Heart left ventricle (tissue), 16 donors: ENCODE results near the gene LRRC26. TPM values are rescaled to one million over a fixed set of nuclear protein-coding genes. Genes with fewer than 3 reads are reported as not detected.

Experiments used
- ATAC-seq, 4 donors: fragments of 200-7000 bp; cut with Tn5 transposase; one replicate each; pipeline ENCODE4 v1.9.1; 2020 to 2022; ENCODE audit warnings: moderate library complexity in 4 of 4, mild to moderate bottlenecking in 3 of 4, moderate number of reproducible peaks in 1 of 4
- DNase-seq, 5 donors: peaks; one replicate each; pipeline ENCODE4 v3.0.0-alpha.2; 2020
- H3K27ac ChIP-seq, 12 donors: fragments of 200-600 bp; sonication (generic) in 4 of 12; one replicate each; pipeline versions ENCODE4 v1.5.0 to v1.8.0; 2016 to 2022; ENCODE audit warnings: mild to moderate bottlenecking in 2 of 12
- H3K27me3 ChIP-seq, 9 donors: fragments of 200-600 bp; sonication (generic) in 2 of 9; one replicate each; pipeline versions ENCODE4 v1.5.1 to v1.8.0; 2016 to 2022; ENCODE audit warnings: mild to moderate bottlenecking in 3 of 9
- H3K36me3 ChIP-seq, 9 donors: fragments of 200-600 bp; sonication (generic) in 2 of 9; one replicate each; pipeline versions ENCODE4 v1.5.0 to v1.8.0; 2018 to 2022; ENCODE audit warnings: mild to moderate bottlenecking in 2 of 9
- H3K4me1 ChIP-seq, 12 donors: fragments of 200-600 bp; sonication (generic) in 4 of 12; one replicate each; pipeline versions ENCODE4 v1.5.0 to v1.8.0; 2016 to 2022; ENCODE audit warnings: mild to moderate bottlenecking in 3 of 12
- H3K4me3 ChIP-seq, 12 donors: fragments of 200-600 bp; sonication (generic) in 4 of 12; one replicate each; pipeline versions ENCODE4 v1.5.0 to v1.8.0; 2017 to 2022; ENCODE audit warnings: mild to moderate bottlenecking in 9 of 12, moderate library complexity in 4 of 12
- H3K9me3 ChIP-seq, 12 donors: fragments of 200-600 bp; sonication (generic) in 4 of 12; one replicate each; pipeline versions ENCODE4 v1.5.0 to v1.8.0; 2016 to 2022; ENCODE audit warnings: mild to moderate bottlenecking in 1 of 12
- CTCF ChIP-seq, 12 donors: fragments of 200-600 bp; sonication (generic) in 4 of 12; IDR thresholded peaks; one replicate each; pipeline versions ENCODE4 v1.5.0 to v1.8.0; 2018 to 2022; ENCODE audit warnings: antibody characterized with exemption in 12 of 12, mild to moderate bottlenecking in 5 of 12
- POLR2A ChIP-seq, 2 donors: fragments of 450-650 bp; IDR thresholded peaks; one replicate each; pipeline ENCODE4 v1.6.1; 2017; ENCODE audit warnings: antibody characterized with exemption in 2 of 2, mild to moderate bottlenecking in 2 of 2, moderate library complexity in 2 of 2
- WGBS, 4 donors: extraction: QIAGEN DNeasy Blood & Tissue Kit in 2 of 4; methylation state at CpG; one replicate each; pipeline versions ENCODE4 v1.1.5 to v1.1.7; 2013 to 2018; 5-methylcytosine and 5-hydroxymethylcytosine counted together
- intact Hi-C, 10 donors: fragments of 100-400 bp; cut with DNase I; formaldehyde crosslinking; loops; one replicate each; pipeline versions ENCODE4 v1.11.1 to v1.14.2; 2022
- polyA plus RNA-seq, 2 donors: library from polyadenylated mRNA; stranded (reverse); fragments of 200-250 nt; gene quantifications; one replicate each; pipeline ENCODE4 v1.2.3, GENCODE V29; 2013
- total RNA-seq, 9 donors: library from RNA; depleted of rRNA in 2 of 9; stranded (reverse); fragments of >200 nt in 2 of 9; fragmentation: NEBNext Ultra II Directional in 3 of 9; extraction: Animal tissue kit (Norgen Biotek cat#: 25700) in 3 of 9; gene quantifications; one replicate each; pipeline versions ENCODE4 v1.1.0 to v1.2.4, GENCODE V29; 2016 to 2023
- donor health status: ischemic (EF 13 %, LVEDD 7.1; RV severe dilation, severe dysfunction).
- donor health status: healthy with polysubstance abuse.
- donor health status: DM: no; HTN: yes; CAD: no.
- donor health status: DM: no; HTN: no; CAD: no.
- donor health status: ischemic (EF 25% LVEDD 6.9; RV normal size, moderate dysfunction).
- donor health status: ischemic (EF 25% LVEDD 5.7; RV mildly dilated, moderate dysfunction).
- donor health status: healthy.
- donor health status: DM: yes; HTN: yes; CAD: no.
- donor health status: ischemic (EF 35%, LVEDD 5.7; RV mildly dilated, moderate dysfunction).
- donor health status: nonischemic (EF 11% LVEDD 7.7; RV severe dilation, severe dysfunction).
- donor health status: DM: yes; HTN: yes; CAD: no.
- donor health status: PGD.
- donor health status: ischemic (EF 29% LVEDD 5.4; RV normal size, mild dysfunction).
- donor health status: nonischemic (EF 23%, LVEDD 6.1; RV moderate dilation, normal function).

The LRRC26 gene
- total and polyA plus RNA-seq, 11 donors = not detected

- intact Hi-C loops = loop anchor here (5.0 to 10.0 kb wide), 5 partner anchors 37 to 70 kb away; partner anchors contain the start of genes CYSRT1 (in 4 of the 10), RNF224 (in 4 of the 10), RNF208 (in 2 of the 10) and DPP7 (in 1 of the 10)
- ATAC-seq = no peak
These were observed 15.2 kb upstream of the LRRC26 start for GRCh38 chr9:137184881-137185660.

GRCh38 chr9:137183980-137184595 lies 14.2 kb upstream of the LRRC26 start:
- Histone ChIP-seq H3K27me3 (no peaks in the 10 kb centered on the region), H3K27ac (no peak overlapping the region), H3K4me3 (no peak overlapping the region), H3K9me3 (no peaks in the 10 kb centered on the region), H3K36me3 (peaks cover 0 to 75% (median 55%) of the 10 kb centered on the region in 9 donors), H3K4me1 (peaks cover 7 to 38% (median 20%) of the 10 kb centered on the region in 12 donors)
- TF ChIP-seq POLR2A (IDR thresholded peaks at IDR 0.05) (no peak), CTCF (IDR thresholded peaks at IDR 0.05) (no peak)
- intact Hi-C loops = loop anchor here in 4 of 10 donors (10.0 kb wide), 2 partner anchors 59 to 69 kb away; partner anchors contain the start of gene DPP7 (in 1 of the 4)
- ATAC-seq (no peak), DNase-seq (no peak)
- WGBS, 4 donors = 90 to 92% (median 91%) methylated on average over 26 to 27 of the region's 27 CpGs

More at GRCh38 chr9:137184881-137185660, 15.2 kb upstream of the LRRC26 start:
- 92 to 97% (median 94%) methylated on average over 14 to 48 of the region's 48 CpGs for WGBS, 4 donors
- Histone ChIP-seq H3K36me3 (peaks cover 0 to 73% (median 51%) of the 10 kb centered on the region in 9 donors), H3K4me1 (peaks cover 14 to 48% (median 30%) of the 10 kb centered on the region in 12 donors), H3K27me3 (no peaks in the 10 kb centered on the region), H3K27ac (no peak overlapping the region), H3K9me3 (no peaks in the 10 kb centered on the region), H3K4me3 (no peak overlapping the region)
- TF ChIP-seq POLR2A (IDR thresholded peaks at IDR 0.05) = no peak
- no peak for TF ChIP-seq CTCF (IDR thresholded peaks at IDR 0.05)
- DNase-seq = no peak

- ATAC-seq = no peak
These were observed 13.0 kb upstream of the LRRC26 start for GRCh38 chr9:137182836-137183235.

More at GRCh38 chr9:137182836-137183235, 13.0 kb upstream of the LRRC26 start:
- Histone ChIP-seq H3K9me3 (no peaks in the 10 kb centered on the region), H3K4me3 (no peak overlapping the region), H3K4me1 (peaks cover 7 to 33% (median 19%) of the 10 kb centered on the region in 12 donors), H3K27me3 (no peaks in the 10 kb centered on the region), H3K36me3 (peaks cover 0 to 87% (median 64%) of the 10 kb centered on the region in 9 donors), H3K27ac (no peak overlapping the region)
- WGBS, 4 donors = 86 to 96% (median 92%) methylated on average over 12 to 17 of the region's 17 CpGs
- DNase-seq = no peak
- intact Hi-C loops = loop anchor here in 4 of 10 donors (10.0 kb wide), 2 partner anchors 58 to 68 kb away; partner anchors contain the start of gene DPP7 (in 1 of the 4)
- TF ChIP-seq POLR2A (IDR thresholded peaks at IDR 0.05) = no peak
- TF ChIP-seq CTCF (IDR thresholded peaks at IDR 0.05) = no peak
